Measurements from ENCODE around the gene LAMA3. TPM values are rescaled to one million over a fixed set of nuclear protein-coding genes. Genes with fewer than 3 reads are reported as not detected.

LAMA3 gene
- total RNA-seq, 3 donors from 2014 or later (not counting 1 experiment from before 2014, with no cell fraction given) = not detected

GRCh38 chr18:23704806-23705205, 15.6 kb downstream of the LAMA3 start:
- intact Hi-C loops (cut with micrococcal nuclease) = no loop called here
- no peaks in the 10 kb centered on the region for H3K4me1 ChIP-seq (ENCODE audit: control insufficient read depth, insufficient read depth, low read length)
- Mint-ChIP-seq H3K27me3 (ENCODE audit: low read depth in 2 of 2) (peaks cover 23 to 28% of the 10 kb centered on the region in 2 donors), H3K9me3 (no peaks in the 10 kb centered on the region), H3K4me3 (no peak overlapping the region), H3K4me1 (no peaks in the 10 kb centered on the region), H3K27ac (no peak overlapping the region), H3K36me3 (no peaks in the 10 kb centered on the region)
- DNase-seq (no peak), ATAC-seq (no peak)
- H3K36me3 ChIP-seq (ENCODE audit: control insufficient read depth, insufficient read depth, low read length) = no peaks in the 10 kb centered on the region
- H3K27me3 ChIP-seq (ENCODE audit: control insufficient read depth, insufficient read depth, low read length) = no peaks in the 10 kb centered on the region
- H3K9me3 ChIP-seq (ENCODE audit: control insufficient read depth, insufficient read depth, low read length) = no peaks in the 10 kb centered on the region
- H3K27ac ChIP-seq (ENCODE audit: low read length) = no peak overlapping the region
- no peak overlapping the region for H3K4me3 ChIP-seq (ENCODE audit: low read length)
- TF ChIP-seq CTCF (IDR thresholded peaks at IDR 0.05) = no peak

GRCh38 chr18:23706971-23707640, 17.9 kb downstream of the LAMA3 start:
- intact Hi-C loops (cut with micrococcal nuclease) = no loop called here
- H3K27ac Mint-ChIP-seq = no peak overlapping the region
- DNase-seq (no peak), ATAC-seq (no peak)
- Histone ChIP-seq H3K4me3 (ENCODE audit: low read length) (no peak overlapping the region), H3K27ac (ENCODE audit: low read length) (no peak overlapping the region), H3K9me3 (ENCODE audit: control insufficient read depth, insufficient read depth, low read length) (no peaks in the 10 kb centered on the region), H3K27me3 (ENCODE audit: control insufficient read depth, insufficient read depth, low read length) (no peaks in the 10 kb centered on the region), H3K4me1 (ENCODE audit: control insufficient read depth, insufficient read depth, low read length) (peaks cover under 1% of the 10 kb centered on the region), H3K36me3 (ENCODE audit: control insufficient read depth, insufficient read depth, low read length) (no peaks in the 10 kb centered on the region)
- WGBS (ENCODE audit: insufficient coverage) = 89% methylated on average over 3 of the region's 3 CpGs
- H3K9me3 Mint-ChIP-seq = no peaks in the 10 kb centered on the region
- no peak for TF ChIP-seq CTCF (IDR thresholded peaks at IDR 0.05)
- H3K4me3 Mint-ChIP-seq = no peak overlapping the region
- H3K4me1 Mint-ChIP-seq = peaks cover 0 to under 1% of the 10 kb centered on the region in 2 donors
- H3K36me3 Mint-ChIP-seq = no peaks in the 10 kb centered on the region
- peaks cover 14 to 18% of the 10 kb centered on the region in 2 donors for H3K27me3 Mint-ChIP-seq (ENCODE audit: low read depth in 2 of 2)

DNA sequence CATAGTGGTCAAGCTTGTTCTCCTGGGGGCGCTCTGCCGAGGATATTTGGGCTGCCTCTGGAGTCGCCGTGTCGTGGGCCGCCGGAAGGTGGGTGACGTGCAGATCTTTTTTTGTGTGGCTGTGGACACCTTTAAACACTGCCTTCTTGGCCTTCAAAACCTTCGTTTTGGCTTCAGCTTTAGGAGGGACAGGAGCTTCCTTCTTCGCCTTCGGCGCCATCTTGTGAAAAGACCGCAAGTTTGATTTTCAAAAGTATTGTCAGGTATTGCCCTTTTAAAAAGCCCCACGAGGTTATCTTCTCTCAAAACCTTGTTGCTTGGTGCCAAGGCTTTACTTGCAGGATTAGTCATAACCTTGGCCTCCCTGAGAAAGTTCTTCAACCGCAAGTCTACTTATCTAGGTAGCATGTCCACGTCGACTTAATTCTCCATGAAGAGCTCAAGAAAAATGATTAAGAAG, 20.8 kb downstream of the LAMA3 start:
- H3K27me3 Mint-ChIP-seq (ENCODE audit: low read depth in 2 of 2) = peaks cover 5 to 10% of the 10 kb centered on the region in 2 donors
- H3K36me3 Mint-ChIP-seq = no peaks in the 10 kb centered on the region
- DNase-seq (no peak), ATAC-seq (no peak)
- intact Hi-C loops (cut with micrococcal nuclease) = no loop called here
- 92% methylated on average over 17 of the region's 17 CpGs for WGBS (ENCODE audit: insufficient coverage)
- Histone ChIP-seq H3K4me3 (ENCODE audit: low read length) (no peak overlapping the region), H3K36me3 (ENCODE audit: control insufficient read depth, insufficient read depth, low read length) (no peaks in the 10 kb centered on the region), H3K9me3 (ENCODE audit: control insufficient read depth, insufficient read depth, low read length) (no peaks in the 10 kb centered on the region), H3K27me3 (ENCODE audit: control insufficient read depth, insufficient read depth, low read length) (no peaks in the 10 kb centered on the region), H3K27ac (ENCODE audit: low read length) (no peak overlapping the region), H3K4me1 (ENCODE audit: control insufficient read depth, insufficient read depth, low read length) (peaks cover 6% of the 10 kb centered on the region)
- no peak overlapping the region for H3K27ac Mint-ChIP-seq
- H3K4me1 Mint-ChIP-seq = peaks cover 14% of the 10 kb centered on the region in 2 donors
- H3K9me3 Mint-ChIP-seq = no peaks in the 10 kb centered on the region
- TF ChIP-seq CTCF (IDR thresholded peaks at IDR 0.05) = no peak
- no peak overlapping the region for H3K4me3 Mint-ChIP-seq

GRCh38 chr18:23710946-23711345, 21.7 kb downstream of the LAMA3 start:
- Histone ChIP-seq H3K27me3 (ENCODE audit: control insufficient read depth, insufficient read depth, low read length) (no peaks in the 10 kb centered on the region), H3K9me3 (ENCODE audit: control insufficient read depth, insufficient read depth, low read length) (no peaks in the 10 kb centered on the region), H3K4me1 (ENCODE audit: control insufficient read depth, insufficient read depth, low read length) (peaks cover 6% of the 10 kb centered on the region), H3K4me3 (ENCODE audit: low read length) (no peak overlapping the region), H3K27ac (ENCODE audit: low read length) (no peak overlapping the region), H3K36me3 (ENCODE audit: control insufficient read depth, insufficient read depth, low read length) (no peaks in the 10 kb centered on the region)
- H3K4me3 Mint-ChIP-seq = no peak overlapping the region
- DNase-seq (no peak), ATAC-seq (no peak)
- no peak overlapping the region for H3K27ac Mint-ChIP-seq
- H3K36me3 Mint-ChIP-seq = no peaks in the 10 kb centered on the region
- H3K4me1 Mint-ChIP-seq = peaks cover 14% of the 10 kb centered on the region in 2 donors
- no peak for TF ChIP-seq CTCF (IDR thresholded peaks at IDR 0.05)
- H3K27me3 Mint-ChIP-seq (ENCODE audit: low read depth in 2 of 2) = peaks cover 4 to 10% of the 10 kb centered on the region in 2 donors
- intact Hi-C loops (cut with micrococcal nuclease) = no loop called here
- no peaks in the 10 kb centered on the region for H3K9me3 Mint-ChIP-seq
- 100% methylated on average over 1 of the region's 1 CpG for WGBS (ENCODE audit: insufficient coverage)

Data from natural killer cell (primary cell).